Adrenal gland (tissue), 12 donors: Measurements from ENCODE around the gene C16orf78. TPM values are rescaled to one million over a fixed set of nuclear protein-coding genes. Genes with fewer than 3 reads are reported as not detected.

ENCODE experiments used
- DNase-seq, 7 donors: peaks; one replicate each; pipeline ENCODE4 v3.0.0-alpha.2; 2019 to 2020
- H3K27ac ChIP-seq, 5 donors: fragments of 200-600 bp; sonication (generic) in 4 of 5; 1 replicate in 3 of 5; 2 replicates in 2 of 5; pipeline versions ENCODE4 v1.5.1 to v1.8.0; 2016 to 2020; ENCODE audit warnings: mild to moderate bottlenecking in 1 of 5
- H3K27me3 ChIP-seq: fragments of 200-600 bp; 2 replicates; pipeline ENCODE4 v1.8.0; 2021
- H3K36me3 ChIP-seq, 2 donors: fragments of 200-600 bp; replicated peaks in 1 of 2; 1 replicate in 1 of 2; 2 replicates in 1 of 2; pipeline versions ENCODE4 v1.5.1 to v1.8.0; 2018 to 2022
- H3K4me1 ChIP-seq, 2 donors: fragments of 200-600 bp; replicated peaks in 1 of 2; 1 replicate in 1 of 2; 2 replicates in 1 of 2; pipeline versions ENCODE4 v1.5.1 to v1.8.0; 2018 to 2021
- H3K4me3 ChIP-seq, 4 donors: fragments of 200-600 bp; sonication (generic) in 3 of 4; one replicate each; pipeline ENCODE4 v1.5.1; 2016 to 2018
- H3K9me3 ChIP-seq, 3 donors: fragments of 200-600 bp; sonication (generic) in 1 of 3; replicated peaks in 1 of 3; 1 replicate in 2 of 3; 2 replicates in 1 of 3; pipeline versions ENCODE4 v1.5.1 to v1.8.0; 2016 to 2021
- CTCF ChIP-seq, 6 experiments: fragments of 450-650 bp in 4 of 6; fragments of 200-600 bp in 2 of 6; sonication (generic) in 1 of 6; IDR thresholded peaks; 1 replicate in 5 of 6; 2 replicates in 1 of 6; pipeline versions ENCODE4 v1.5.1 to v1.8.0; 2016 to 2021; ENCODE audit warnings: antibody characterized with exemption in 6 of 6, mild to moderate bottlenecking in 2 of 6, moderate library complexity in 1 of 6
- POLR2A ChIP-seq, 2 donors: fragments of 450-650 bp; IDR thresholded peaks; one replicate each; pipeline ENCODE4 v1.6.1; 2017; ENCODE audit warnings: antibody characterized with exemption in 2 of 2, mild to moderate bottlenecking in 2 of 2, moderate library complexity in 1 of 2
- WGBS, 4 donors: extraction: QIAGEN DNeasy Blood & Tissue Kit in 2 of 4; methylation state at CpG; one replicate each; pipeline versions ENCODE4 v1.1.5 to v1.1.7; 2013 to 2017; 5-methylcytosine and 5-hydroxymethylcytosine counted together
- intact Hi-C, 2 donors: fragments of 100-400 bp; cut with DNase I; formaldehyde crosslinking; loops; one replicate each; pipeline versions ENCODE4 v1.14.1 to v1.15.0; 2022 to 2023
- polyA plus RNA-seq, 3 donors: library from polyadenylated mRNA; stranded (reverse); fragments of 200-250 nt in 2 of 3; fragments of 350-450 nt in 1 of 3; fragmentation: Illumina TruSeq in 1 of 3; extraction: RNeasy Lipid Tissue Mini Kit (QIAGEN cat#74804) in 1 of 3; gene quantifications; one replicate each; pipeline ENCODE4 v1.2.3, GENCODE V29; 2013 to 2014
- total RNA-seq, 9 donors: library from RNA; depleted of rRNA in 4 of 9; stranded (reverse); fragments of >200 nt in 4 of 9; fragments of 120-200 nt in 1 of 9; fragmentation: NEBNext Ultra II Directional in 1 of 9; extraction: Animal tissue kit (Norgen Biotek cat#: 25700) in 1 of 9; gene quantifications; one replicate each; pipeline versions ENCODE4 v1.1.0 to v1.2.4, GENCODE V29; 2013 to 2023
- donor health status: healthy with polysubstance abuse.
- donor health status: Bipolar disorder and iron deficiency.
- donor health status: DM: yes; HTN: yes; CAD: no.
- donor health status: DM: no; HTN: no; CAD: no.
- donor health status: DM: no; HTN: no; CAD: no.
- donor health status: DM: yes; HTN: yes; CAD: no.

C16orf78 gene
- total and polyA plus RNA-seq, 12 donors: not detected

- WGBS, 4 donors: 51 to 65% (median 61%) methylated on average over 4 of the region's 4 CpGs
- TF ChIP-seq CTCF (IDR thresholded peaks at IDR 0.05): no peak
- no peak for TF ChIP-seq POLR2A (IDR thresholded peaks at IDR 0.05)
- Histone ChIP-seq H3K36me3 (no peaks in the 10 kb centered on the region), H3K4me3 (no peak overlapping the region), H3K4me1 (no peaks in the 10 kb centered on the region), H3K27ac (no peak overlapping the region), H3K9me3 (no peaks in the 10 kb centered on the region), H3K27me3 (peaks cover 9% of the 10 kb centered on the region)
- intact Hi-C loops: no loop called here
- DNase-seq: peak in 1 of 7 donors; percentile 6
These were observed 31.9 kb upstream of the C16orf78 start for GRCh38 chr16:49341706-49342105.

DNA sequence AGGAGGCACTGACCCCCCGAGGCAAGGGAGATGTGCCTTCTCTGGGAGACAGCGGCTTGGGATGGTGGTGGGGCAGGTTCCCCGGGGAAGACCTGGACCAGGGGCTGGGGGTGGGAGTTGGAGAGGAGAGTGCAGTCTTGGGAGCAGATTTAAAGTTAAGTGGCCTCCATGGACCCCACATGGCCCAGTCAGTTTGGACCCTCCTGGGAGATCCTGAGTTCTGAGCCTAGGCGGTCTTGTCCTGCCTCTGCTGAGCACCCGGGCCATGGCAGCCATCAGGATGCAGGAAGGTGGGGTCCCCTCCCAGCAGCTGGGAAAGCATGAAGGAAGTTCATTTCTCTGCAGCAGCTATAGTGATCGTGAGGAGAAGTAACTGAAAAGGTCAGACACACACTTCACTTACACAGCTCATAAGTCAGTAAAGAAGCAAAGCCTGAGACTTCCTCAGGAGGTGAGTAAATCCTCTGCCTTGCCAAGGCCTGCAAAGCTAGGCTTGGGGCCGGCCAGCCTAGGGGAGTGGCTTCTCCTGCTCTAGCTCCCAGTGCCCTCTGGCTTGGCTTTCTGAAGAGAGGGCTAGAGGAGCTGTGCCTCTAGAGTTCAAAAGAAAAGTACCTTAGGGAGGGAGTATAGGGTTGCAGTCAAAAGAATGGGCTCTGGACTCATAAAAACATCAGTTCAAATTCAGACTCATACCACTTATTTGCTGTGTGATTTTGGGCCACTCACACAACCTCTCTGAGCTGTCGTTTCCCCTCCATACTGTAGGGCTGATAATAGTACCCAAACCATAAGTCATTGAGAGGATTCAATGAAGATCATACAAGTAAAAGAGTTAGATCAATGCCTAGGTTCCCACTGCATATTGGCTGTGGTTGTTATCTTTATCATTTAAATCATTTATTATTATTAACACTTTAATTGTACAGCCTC lies 31.0 kb upstream of the C16orf78 start:
- Histone ChIP-seq H3K27ac (no peak overlapping the region), H3K4me1 (no peaks in the 10 kb centered on the region), H3K9me3 (no peaks in the 10 kb centered on the region), H3K36me3 (no peaks in the 10 kb centered on the region), H3K4me3 (no peak overlapping the region), H3K27me3 (peaks cover 8% of the 10 kb centered on the region)
- peak in 1 of 7 donors; percentile 18 for DNase-seq
- 46 to 61% (median 53%) methylated on average over 8 of the region's 8 CpGs for whole genome bisulfite sequencing, 4 donors
- no peak for TF ChIP-seq CTCF (IDR thresholded peaks at IDR 0.05)
- no peak for TF ChIP-seq POLR2A (IDR thresholded peaks at IDR 0.05)
- intact Hi-C loops: no loop called here

- no peak for TF ChIP-seq CTCF (IDR thresholded peaks at IDR 0.05)
- no peaks in the 10 kb centered on the region for H3K9me3 ChIP-seq
- DNase-seq: no peak
- H3K36me3 ChIP-seq: no peaks in the 10 kb centered on the region
- intact Hi-C loops: no loop called here
- WGBS, 4 donors: 58 to 72% (median 60%) methylated on average over 4 of the region's 4 CpGs
- no peak overlapping the region for H3K27ac ChIP-seq
- H3K4me1 ChIP-seq: no peaks in the 10 kb centered on the region
- peaks cover 3% of the 10 kb centered on the region for H3K27me3 ChIP-seq
- H3K4me3 ChIP-seq: no peak overlapping the region
These were observed 30.3 kb upstream of the C16orf78 start for GRCh38 chr16:49343291-49343690.

DNA sequence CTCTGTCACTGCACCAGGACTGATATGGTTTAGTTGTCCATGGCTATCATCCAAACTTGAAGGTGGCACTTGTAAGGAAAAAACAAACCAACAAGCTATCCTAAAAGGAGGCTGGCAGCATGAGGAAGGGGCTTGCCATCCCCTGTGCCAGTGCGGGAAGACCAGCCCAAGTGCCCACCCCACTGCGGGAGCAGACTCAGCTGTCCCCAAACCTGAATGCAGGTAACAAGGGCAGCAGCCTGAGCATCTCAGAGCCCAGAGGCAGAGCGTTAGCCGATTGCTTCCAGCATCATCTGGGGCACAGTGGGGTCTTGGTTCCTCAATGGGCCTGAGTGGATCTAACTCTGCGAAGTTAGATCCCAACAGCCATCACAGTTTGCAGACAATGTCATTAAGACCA lies 29.2 kb upstream of the C16orf78 start:
- H3K4me1 ChIP-seq: no peaks in the 10 kb centered on the region
- H3K36me3 ChIP-seq: no peaks in the 10 kb centered on the region
- DNase-seq: peak in 1 of 7 donors; percentile 31
- 60 to 79% (median 73%) methylated on average over 3 to 5 of the region's 5 CpGs for WGBS, 4 donors
- intact Hi-C loops: no loop called here
- no peak overlapping the region for H3K27ac ChIP-seq
- TF ChIP-seq CTCF (IDR thresholded peaks at IDR 0.05) (no peak), POLR2A (IDR thresholded peaks at IDR 0.05) (no peak)
- H3K9me3 ChIP-seq: no peaks in the 10 kb centered on the region
- no peaks in the 10 kb centered on the region for H3K27me3 ChIP-seq
- no peak overlapping the region for H3K4me3 ChIP-seq
